G401 (cell line): ENCODE data around the gene ACOX3. TPM values are rescaled to one million over a fixed set of nuclear protein-coding genes. Genes with fewer than 3 reads are reported as not detected.
A peak's percentile ranks its signal among the peaks of the same experiment; 100 is the strongest.

Experiments
- DNase-seq: peaks from one replicate; pipeline ENCODE4 v3.0.0-alpha.2; 2015; ENCODE audit warnings: low spot score
- in situ Hi-C: cut with HindIII; loops from 2 replicates; pipeline ENCODE4 v1.10.0; 2016; ENCODE audit warnings: low sequenced_read_pairs, mixed read lengths
- total RNA-seq: library from RNA; depleted of rRNA; stranded (reverse); fragments of >200 nt; shearing (Covaris generic); gene quantifications from 2 replicates; pipeline ENCODE4 v1.2.3, GENCODE V29; 2014; rRNA removed

The ACOX3 gene
- total RNA-seq, 1 experiment from 2014 or later, result 46.7 TPM

- peak; percentile 75 for DNase-seq
- in situ Hi-C loops, result no loop called here
Measured at GRCh38 chr4:8319731-8320385, 120.7 kb downstream of the ACOX3 start.

GRCh38 chr4:8319061-8319460 is 121.5 kb downstream of the ACOX3 start:
- no peak for DNase-seq
- in situ Hi-C loops, result no loop called here

- in situ Hi-C loops, result no loop called here
- no peak for DNase-seq
Measured at GRCh38 chr4:8318509-8318908, 122.0 kb downstream of the ACOX3 start.

- in situ Hi-C loops, result no loop called here
Measured at GRCh38 chr4:8317474-8317873, 123.0 kb downstream of the ACOX3 start.

GRCh38 chr4:8316911-8317351 is 123.6 kb downstream of the ACOX3 start:
- in situ Hi-C loops, result no loop called here
- no peak for DNase-seq

More at GRCh38 chr4:8317474-8317873, 123.0 kb downstream of the ACOX3 start:
- no peak for DNase-seq

Other genes with a start within 250 kb of the ACOX3 start
- not detected in 2 replicates for gene SH3TC1, start 241.4 kb downstream of the ACOX3 start, total RNA-seq
- gene HTRA3, start 171.0 kb downstream of the ACOX3 start, total RNA-seq, result 0.14 TPM in 1 of 2 replicates, not detected in the other
- 15.9 and 24.9 TPM in 2 replicates for gene TRMT44, start 54 bp upstream of the ACOX3 start, total RNA-seq
- not detected in 2 replicates for gene GPR78, start 139.7 kb upstream of the ACOX3 start, total RNA-seq
- not detected in 2 replicates for gene CPZ, start 152.0 kb upstream of the ACOX3 start, total RNA-seq